HepG2 (cell line): Measurements from ENCODE around the gene C19orf85. TPM values are rescaled to one million over a fixed set of nuclear protein-coding genes. Genes with fewer than 3 reads are reported as not detected.
A peak's percentile ranks its signal among the peaks of the same experiment; 100 is the strongest.

ENCODE experiments used
- DMAP1 ChIP-seq: IDR thresholded peaks from 2 replicates; pipeline ENCODE4 v1.6.1; 2016
- ELF3 ChIP-seq: IDR thresholded peaks from 2 replicates; pipeline ENCODE4 v1.6.1; 2016; ENCODE audit warnings: missing genetic modification reagents, missing compliant biosample characterization
- ESRRA ChIP-seq: sonication (generic); formaldehyde crosslinking; IDR thresholded peaks from 2 replicates; pipeline ENCODE4 v1.5.1; 2020; ENCODE audit warnings: mild to moderate bottlenecking, low read depth, missing genetic modification reagents
- FOXA1 ChIP-seq, 2 experiments: fragments of 450-650 bp in 1 of 2; sonication (generic) in 1 of 2; formaldehyde crosslinking in 1 of 2; IDR thresholded peaks; 2 replicates each; pipeline versions ENCODE4 v1.4.0 to v1.6.1; 2016 to 2020; ENCODE audit warnings: missing genetic modification reagents in 1 of 2
- HNF4G ChIP-seq, 2 experiments: sonication (generic) in 1 of 2; formaldehyde crosslinking in 1 of 2; IDR thresholded peaks; 2 replicates each; pipeline versions ENCODE4 v1.4.0 to v1.6.1; 2011 to 2020; ENCODE audit warnings: borderline replicate concordance in 2 of 2, low read depth in 2 of 2, mild to moderate bottlenecking in 2 of 2, low read length in 1 of 2, missing genetic modification reagents in 1 of 2, moderate library complexity in 1 of 2
- MBD4 ChIP-seq: IDR thresholded peaks from 2 replicates; pipeline ENCODE4 v1.6.1; 2012; ENCODE audit warnings: low read length, inconsistent platforms, borderline replicate concordance
- MEF2D ChIP-seq: sonication (generic); formaldehyde crosslinking; IDR thresholded peaks from 2 replicates; pipeline ENCODE4 v1.5.1; 2020; ENCODE audit warnings: mild to moderate bottlenecking, missing genetic modification reagents
- MIXL1 ChIP-seq: IDR thresholded peaks from 2 replicates; pipeline ENCODE4 v1.6.1; 2016
- MXI1 ChIP-seq: IDR thresholded peaks from 3 replicates; pipeline ENCODE4 v1.6.1; 2012; ENCODE audit warnings: low read depth, low read length, inconsistent platforms, borderline replicate concordance
- NCOA2 ChIP-seq: sonication (generic); formaldehyde crosslinking; IDR thresholded peaks from 2 replicates; pipeline ENCODE4 v1.8.0; 2022; ENCODE audit warnings: inconsistent platforms
- NR2F6 ChIP-seq, 2 experiments: IDR thresholded peaks; 2 replicates each; pipeline ENCODE4 v1.6.1; 2016; ENCODE audit warnings: antibody characterized with exemption in 1 of 2, mild to moderate bottlenecking in 1 of 2
- SP140L ChIP-seq: sonication (generic); formaldehyde crosslinking; IDR thresholded peaks from 2 replicates; pipeline ENCODE4 v1.4.0; 2020; ENCODE audit warnings: missing genetic modification reagents, borderline replicate concordance
- TOE1 ChIP-seq: sonication (generic); formaldehyde crosslinking; IDR thresholded peaks from 2 replicates; pipeline ENCODE4 v1.4.0; 2020; ENCODE audit warnings: mild to moderate bottlenecking, missing genetic modification reagents
- ZMYM4 ChIP-seq: sonication (generic); formaldehyde crosslinking; IDR thresholded peaks from 2 replicates; pipeline ENCODE4 v1.8.1; 2023; ENCODE audit warnings: mild to moderate bottlenecking, missing genetic modification reagents
- ZNF138 ChIP-seq: sonication (generic); formaldehyde crosslinking; IDR thresholded peaks from 2 replicates; pipeline ENCODE4 v1.5.0; 2020; ENCODE audit warnings: mild to moderate bottlenecking, low read depth, missing genetic modification reagents
- ZNF230 ChIP-seq: sonication (generic); formaldehyde crosslinking; IDR thresholded peaks from 2 replicates; pipeline ENCODE4 v1.4.0; 2020; ENCODE audit warnings: mild to moderate bottlenecking, missing genetic modification reagents
- ZNF337 ChIP-seq: sonication (generic); formaldehyde crosslinking; IDR thresholded peaks from 2 replicates; pipeline ENCODE4 v1.5.1; 2020; ENCODE audit warnings: missing genetic modification reagents, low read depth, mild to moderate bottlenecking, borderline replicate concordance
- ZNF780A ChIP-seq: sonication (generic); formaldehyde crosslinking; IDR thresholded peaks from 2 replicates; pipeline ENCODE4 v1.8.0; 2022; ENCODE audit warnings: mild to moderate bottlenecking, missing genetic modification reagents, moderate library complexity
- polyA plus RNA-seq, 8 experiments: library from polyadenylated mRNA; depleted of rRNA in 3 of 8; stranded (reverse) in 7 of 8; unstranded in 1 of 8; fragments of >200 nt; fragmentation: Illumina TruSeq in 4 of 8; extraction: Trizol in 4 of 8; gene quantifications; 2 replicates each; pipeline versions ENCODE4 v1.2.1 to v1.2.3, GENCODE V29; 2011 to 2016; ENCODE audit warnings: low read depth in 4 of 8, missing spikeins in 1 of 8, mixed read lengths in 1 of 8; ENCODE audit not compliant: insufficient read depth in 1 of 8
- total RNA-seq, 5 experiments: library from RNA; depleted of rRNA; stranded (reverse); fragments of >200 nt; fragmentation: Illumina TruSeq; extraction: Trizol; gene quantifications; 2 replicates each; pipeline ENCODE4 v1.2.3, GENCODE V29; 2016; ENCODE audit warnings: low read depth in 1 of 5
- TF ChIP-seq, protein P1 (sequence below): IDR thresholded peaks from 2 replicates; pipeline ENCODE4 v1.6.1; 2016; ENCODE audit warnings: mild to moderate bottlenecking, missing biosample characterization, missing genetic modification reagents
- TF ChIP-seq, protein P2 (sequence below): sonication (generic); formaldehyde crosslinking; conservative IDR thresholded peaks from 2 replicates; pipeline ENCODE4 v1.4.0; 2020; ENCODE audit warnings: mild to moderate bottlenecking, missing genetic modification reagents, moderate library complexity
- TF ChIP-seq, protein P3 (sequence below), 2 experiments: sonication (generic) in 1 of 2; formaldehyde crosslinking in 1 of 2; IDR thresholded peaks; 2 replicates each; pipeline versions ENCODE4 v1.4.0 to v1.6.1; 2016 to 2020; ENCODE audit warnings: borderline replicate concordance in 1 of 2, low read depth in 1 of 2, mild to moderate bottlenecking in 1 of 2, missing genetic modification reagents in 1 of 2

C19orf85 gene
- total and polyA plus RNA-seq, 2 of the 13 experiments (the other 11 are each of a cell fraction or from before 2014, with no cell fraction given) = not detected

DNA sequence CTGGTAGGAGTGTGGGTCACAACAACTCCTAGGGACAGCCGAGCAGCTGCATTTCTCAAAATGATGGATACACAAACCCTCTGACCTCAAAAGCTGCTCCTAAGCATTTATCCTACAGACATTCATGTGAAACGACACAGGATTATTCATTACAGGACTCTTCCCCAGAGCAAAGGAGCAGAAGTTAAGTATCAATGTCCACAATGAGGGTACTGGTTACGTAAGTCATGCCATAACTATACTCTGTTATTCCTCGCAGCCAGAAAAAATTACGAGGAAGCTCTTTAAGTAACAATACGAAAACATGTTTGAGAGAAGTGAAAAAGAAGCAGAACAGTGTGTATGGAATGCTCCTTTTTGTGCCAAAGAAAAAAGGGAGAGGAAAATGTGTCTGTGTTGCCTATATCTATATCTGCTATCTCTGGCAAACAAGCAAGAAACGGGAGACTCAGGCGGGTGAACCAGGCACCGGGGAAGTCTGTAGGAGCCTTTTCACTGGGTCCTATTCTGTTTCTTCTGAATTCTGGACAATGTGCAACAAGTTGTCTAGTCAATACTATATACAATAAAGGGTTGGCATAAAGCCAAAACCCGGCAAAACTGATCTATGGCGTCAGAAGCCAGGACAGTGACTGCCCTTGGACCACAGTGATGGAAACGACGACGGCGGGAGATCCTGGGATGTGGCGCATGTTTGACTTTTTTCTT lies 4.4 kb downstream of the C19orf85 start (continued):
- TF ChIP-seq DMAP1 (CRISPR knock-in tag) (peak; percentile 44; the same call in 1 of the 2 replicates), MIXL1 (CRISPR knock-in tag) (peak; percentile 46; the same call in 1 of the 2 replicates), FOXA1 (IDR thresholded peaks at IDR 0.05) (no peak), FOXA1 (CRISPR knock-in tag; IDR thresholded peaks at IDR 0.05) (0 out of 2 replicates have a peak, but pooled peaks have one; percentile 6), NR2F6 (IDR thresholded peaks at IDR 0.05) (no peak), NR2F6 (CRISPR knock-in tag; IDR thresholded peaks at IDR 0.05) (peak; percentile 44; the same call in 1 of the 2 replicates), ELF3 (CRISPR knock-in tag) (0 out of 2 replicates have a peak, but pooled peaks have one; percentile 16), ZNF230 (CRISPR knock-in tag) (0 out of 2 replicates have a peak, but pooled peaks have one; percentile 61), ZMYM4 (CRISPR knock-in tag) (no peak), ESRRA (CRISPR knock-in tag) (peak; percentile 29; the same call in 1 of the 2 replicates), NCOA2 (CRISPR knock-in tag) (0 out of 2 replicates have a peak, but pooled peaks have one; percentile 23), MEF2D (CRISPR knock-in tag) (peak; percentile 30; the same call in 1 of the 2 replicates), MXI1 (0 out of 3 replicates have a peak, but pooled peaks have one; percentile 14), ZNF138 (CRISPR knock-in tag) (no peak), ZNF337 (CRISPR knock-in tag) (no peak), SP140L (CRISPR knock-in tag) (no peak), HNF4G (IDR thresholded peaks at IDR 0.05; ENCODE audit: borderline replicate concordance, low read depth, low read length) (peak; percentile 36), HNF4G (CRISPR knock-in tag; IDR thresholded peaks at IDR 0.05; ENCODE audit: borderline replicate concordance, low read depth) (no peak), ZNF780A (CRISPR knock-in tag) (no peak), MBD4 (no peak), TOE1 (0 out of 2 replicates have a peak, but pooled peaks have one; percentile 38)
- TF ChIP-seq, protein P1, sequence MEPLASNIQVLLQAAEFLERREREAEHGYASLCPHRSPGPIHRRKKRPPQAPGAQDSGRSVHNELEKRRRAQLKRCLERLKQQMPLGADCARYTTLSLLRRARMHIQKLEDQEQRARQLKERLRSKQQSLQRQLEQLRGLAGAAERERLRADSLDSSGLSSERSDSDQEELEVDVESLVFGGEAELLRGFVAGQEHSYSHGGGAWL = no peak
- TF ChIP-seq, protein P2, sequence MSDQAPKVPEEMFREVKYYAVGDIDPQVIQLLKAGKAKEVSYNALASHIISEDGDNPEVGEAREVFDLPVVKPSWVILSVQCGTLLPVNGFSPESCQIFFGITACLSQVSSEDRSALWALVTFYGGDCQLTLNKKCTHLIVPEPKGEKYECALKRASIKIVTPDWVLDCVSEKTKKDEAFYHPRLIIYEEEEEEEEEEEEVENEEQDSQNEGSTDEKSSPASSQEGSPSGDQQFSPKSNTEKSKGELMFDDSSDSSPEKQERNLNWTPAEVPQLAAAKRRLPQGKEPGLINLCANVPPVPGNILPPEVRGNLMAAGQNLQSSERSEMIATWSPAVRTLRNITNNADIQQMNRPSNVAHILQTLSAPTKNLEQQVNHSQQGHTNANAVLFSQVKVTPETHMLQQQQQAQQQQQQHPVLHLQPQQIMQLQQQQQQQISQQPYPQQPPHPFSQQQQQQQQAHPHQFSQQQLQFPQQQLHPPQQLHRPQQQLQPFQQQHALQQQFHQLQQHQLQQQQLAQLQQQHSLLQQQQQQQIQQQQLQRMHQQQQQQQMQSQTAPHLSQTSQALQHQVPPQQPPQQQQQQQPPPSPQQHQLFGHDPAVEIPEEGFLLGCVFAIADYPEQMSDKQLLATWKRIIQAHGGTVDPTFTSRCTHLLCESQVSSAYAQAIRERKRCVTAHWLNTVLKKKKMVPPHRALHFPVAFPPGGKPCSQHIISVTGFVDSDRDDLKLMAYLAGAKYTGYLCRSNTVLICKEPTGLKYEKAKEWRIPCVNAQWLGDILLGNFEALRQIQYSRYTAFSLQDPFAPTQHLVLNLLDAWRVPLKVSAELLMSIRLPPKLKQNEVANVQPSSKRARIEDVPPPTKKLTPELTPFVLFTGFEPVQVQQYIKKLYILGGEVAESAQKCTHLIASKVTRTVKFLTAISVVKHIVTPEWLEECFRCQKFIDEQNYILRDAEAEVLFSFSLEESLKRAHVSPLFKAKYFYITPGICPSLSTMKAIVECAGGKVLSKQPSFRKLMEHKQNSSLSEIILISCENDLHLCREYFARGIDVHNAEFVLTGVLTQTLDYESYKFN (CRISPR knock-in tag) = 0 out of 2 replicates have a peak, but pooled peaks have one; percentile 12
- TF ChIP-seq, protein P3, sequence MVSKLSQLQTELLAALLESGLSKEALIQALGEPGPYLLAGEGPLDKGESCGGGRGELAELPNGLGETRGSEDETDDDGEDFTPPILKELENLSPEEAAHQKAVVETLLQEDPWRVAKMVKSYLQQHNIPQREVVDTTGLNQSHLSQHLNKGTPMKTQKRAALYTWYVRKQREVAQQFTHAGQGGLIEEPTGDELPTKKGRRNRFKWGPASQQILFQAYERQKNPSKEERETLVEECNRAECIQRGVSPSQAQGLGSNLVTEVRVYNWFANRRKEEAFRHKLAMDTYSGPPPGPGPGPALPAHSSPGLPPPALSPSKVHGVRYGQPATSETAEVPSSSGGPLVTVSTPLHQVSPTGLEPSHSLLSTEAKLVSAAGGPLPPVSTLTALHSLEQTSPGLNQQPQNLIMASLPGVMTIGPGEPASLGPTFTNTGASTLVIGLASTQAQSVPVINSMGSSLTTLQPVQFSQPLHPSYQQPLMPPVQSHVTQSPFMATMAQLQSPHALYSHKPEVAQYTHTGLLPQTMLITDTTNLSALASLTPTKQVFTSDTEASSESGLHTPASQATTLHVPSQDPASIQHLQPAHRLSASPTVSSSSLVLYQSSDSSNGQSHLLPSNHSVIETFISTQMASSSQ (IDR thresholded peaks at IDR 0.05; ENCODE audit: low read depth) = no peak
- TF ChIP-seq, protein P3 (CRISPR knock-in tag; IDR thresholded peaks at IDR 0.05; ENCODE audit: borderline replicate concordance) = no peak
